ENCODE measurements around the gene KCNQ1.
A peak's percentile ranks its signal among the peaks of the same experiment; 100 is the strongest.

DNA sequence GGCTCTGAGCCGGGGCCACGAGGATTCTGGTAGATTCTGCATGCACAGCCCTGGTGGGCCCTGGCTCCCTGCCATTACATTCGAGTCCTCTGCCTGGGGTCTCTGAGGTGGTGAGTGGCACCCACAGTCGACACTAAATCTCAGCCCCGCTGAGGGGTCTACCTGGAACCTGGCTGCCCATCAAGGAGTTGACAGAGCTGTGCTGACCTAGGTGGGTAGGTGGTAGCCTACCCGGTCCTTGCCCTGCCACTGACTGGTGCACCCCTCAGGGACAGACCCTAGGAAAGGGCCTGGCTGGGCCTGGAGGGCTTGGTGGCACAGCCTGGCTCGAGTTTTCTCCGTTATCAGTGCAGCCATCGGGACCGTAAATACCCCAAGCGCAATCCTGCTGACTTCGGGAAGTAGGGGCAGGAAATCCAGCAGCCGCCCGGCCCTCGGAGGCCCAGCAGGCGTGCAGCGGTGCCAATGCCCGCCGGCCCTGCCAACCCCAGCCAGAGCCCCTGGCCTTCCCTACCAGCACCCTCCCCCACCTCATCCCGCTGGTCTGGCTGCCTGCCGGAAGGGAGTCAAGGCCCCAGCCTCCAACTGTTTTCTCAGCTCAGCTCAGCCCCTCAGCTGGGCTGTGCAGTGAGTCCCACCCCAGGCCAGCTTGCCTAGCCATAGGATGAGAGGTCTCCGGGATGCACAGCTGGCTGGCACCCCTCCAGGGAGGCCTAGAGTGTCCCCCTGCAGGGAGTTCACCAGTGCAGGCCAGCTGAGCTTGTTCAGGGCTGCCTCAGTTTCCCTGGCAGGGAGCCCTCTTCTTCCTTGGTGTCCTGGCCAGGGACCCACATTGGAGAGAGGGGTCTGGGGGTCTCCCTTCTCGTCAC lies 335.4 kb downstream of the KCNQ1 start:
- TF ChIP-seq, protein P1, sequence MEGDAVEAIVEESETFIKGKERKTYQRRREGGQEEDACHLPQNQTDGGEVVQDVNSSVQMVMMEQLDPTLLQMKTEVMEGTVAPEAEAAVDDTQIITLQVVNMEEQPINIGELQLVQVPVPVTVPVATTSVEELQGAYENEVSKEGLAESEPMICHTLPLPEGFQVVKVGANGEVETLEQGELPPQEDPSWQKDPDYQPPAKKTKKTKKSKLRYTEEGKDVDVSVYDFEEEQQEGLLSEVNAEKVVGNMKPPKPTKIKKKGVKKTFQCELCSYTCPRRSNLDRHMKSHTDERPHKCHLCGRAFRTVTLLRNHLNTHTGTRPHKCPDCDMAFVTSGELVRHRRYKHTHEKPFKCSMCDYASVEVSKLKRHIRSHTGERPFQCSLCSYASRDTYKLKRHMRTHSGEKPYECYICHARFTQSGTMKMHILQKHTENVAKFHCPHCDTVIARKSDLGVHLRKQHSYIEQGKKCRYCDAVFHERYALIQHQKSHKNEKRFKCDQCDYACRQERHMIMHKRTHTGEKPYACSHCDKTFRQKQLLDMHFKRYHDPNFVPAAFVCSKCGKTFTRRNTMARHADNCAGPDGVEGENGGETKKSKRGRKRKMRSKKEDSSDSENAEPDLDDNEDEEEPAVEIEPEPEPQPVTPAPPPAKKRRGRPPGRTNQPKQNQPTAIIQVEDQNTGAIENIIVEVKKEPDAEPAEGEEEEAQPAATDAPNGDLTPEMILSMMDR (IDR thresholded peaks at IDR 0.05): no peak
- TF ChIP-seq NFIC (IDR thresholded peaks at IDR 0.05; ENCODE audit: borderline replicate concordance): no peak
- peak; percentile 30 for TF ChIP-seq CHD2 (IDR thresholded peaks at IDR 0.05; ENCODE audit: low read length, partially characterized antibody)
- TF ChIP-seq, protein P2, sequence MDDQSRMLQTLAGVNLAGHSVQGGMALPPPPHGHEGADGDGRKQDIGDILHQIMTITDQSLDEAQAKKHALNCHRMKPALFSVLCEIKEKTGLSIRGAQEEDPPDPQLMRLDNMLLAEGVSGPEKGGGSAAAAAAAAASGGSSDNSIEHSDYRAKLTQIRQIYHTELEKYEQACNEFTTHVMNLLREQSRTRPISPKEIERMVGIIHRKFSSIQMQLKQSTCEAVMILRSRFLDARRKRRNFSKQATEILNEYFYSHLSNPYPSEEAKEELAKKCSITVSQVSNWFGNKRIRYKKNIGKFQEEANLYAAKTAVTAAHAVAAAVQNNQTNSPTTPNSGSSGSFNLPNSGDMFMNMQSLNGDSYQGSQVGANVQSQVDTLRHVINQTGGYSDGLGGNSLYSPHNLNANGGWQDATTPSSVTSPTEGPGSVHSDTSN (IDR thresholded peaks at IDR 0.05): no peak
- TF ChIP-seq MXI1 (IDR thresholded peaks at IDR 0.05; ENCODE audit: low read depth, low read length): no peak
- TF ChIP-seq, protein P3, sequence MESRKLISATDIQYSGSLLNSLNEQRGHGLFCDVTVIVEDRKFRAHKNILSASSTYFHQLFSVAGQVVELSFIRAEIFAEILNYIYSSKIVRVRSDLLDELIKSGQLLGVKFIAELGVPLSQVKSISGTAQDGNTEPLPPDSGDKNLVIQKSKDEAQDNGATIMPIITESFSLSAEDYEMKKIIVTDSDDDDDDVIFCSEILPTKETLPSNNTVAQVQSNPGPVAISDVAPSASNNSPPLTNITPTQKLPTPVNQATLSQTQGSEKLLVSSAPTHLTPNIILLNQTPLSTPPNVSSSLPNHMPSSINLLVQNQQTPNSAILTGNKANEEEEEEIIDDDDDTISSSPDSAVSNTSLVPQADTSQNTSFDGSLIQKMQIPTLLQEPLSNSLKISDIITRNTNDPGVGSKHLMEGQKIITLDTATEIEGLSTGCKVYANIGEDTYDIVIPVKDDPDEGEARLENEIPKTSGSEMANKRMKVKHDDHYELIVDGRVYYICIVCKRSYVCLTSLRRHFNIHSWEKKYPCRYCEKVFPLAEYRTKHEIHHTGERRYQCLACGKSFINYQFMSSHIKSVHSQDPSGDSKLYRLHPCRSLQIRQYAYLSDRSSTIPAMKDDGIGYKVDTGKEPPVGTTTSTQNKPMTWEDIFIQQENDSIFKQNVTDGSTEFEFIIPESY (IDR thresholded peaks at IDR 0.05; ENCODE audit: borderline replicate concordance, low read depth): no peak
- no peak for TF ChIP-seq SMC3 (IDR thresholded peaks at IDR 0.05; ENCODE audit: low read depth, low read length)
- TF ChIP-seq, protein P4, sequence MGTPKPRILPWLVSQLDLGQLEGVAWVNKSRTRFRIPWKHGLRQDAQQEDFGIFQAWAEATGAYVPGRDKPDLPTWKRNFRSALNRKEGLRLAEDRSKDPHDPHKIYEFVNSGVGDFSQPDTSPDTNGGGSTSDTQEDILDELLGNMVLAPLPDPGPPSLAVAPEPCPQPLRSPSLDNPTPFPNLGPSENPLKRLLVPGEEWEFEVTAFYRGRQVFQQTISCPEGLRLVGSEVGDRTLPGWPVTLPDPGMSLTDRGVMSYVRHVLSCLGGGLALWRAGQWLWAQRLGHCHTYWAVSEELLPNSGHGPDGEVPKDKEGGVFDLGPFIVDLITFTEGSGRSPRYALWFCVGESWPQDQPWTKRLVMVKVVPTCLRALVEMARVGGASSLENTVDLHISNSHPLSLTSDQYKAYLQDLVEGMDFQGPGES (IDR thresholded peaks at IDR 0.05; ENCODE audit: low read depth, low read length): no peak
- TF ChIP-seq RFX5 (IDR thresholded peaks at IDR 0.05; ENCODE audit: low read length): no peak

All from SK-N-SH (cell line).